Brain pericyte (primary cell): ENCODE data around the gene ZNF679.
A peak's percentile ranks its signal among the peaks of the same experiment; 100 is the strongest.
"Not testable (repeated sequence)": the region's sequence is repeated elsewhere in the genome, so short reads cannot be mapped to it uniquely, and the experiment has no call there.

Source experiments
- DNase-seq: peaks from one replicate; pipeline ENCODE4 v3.0.0-alpha.2; 2012; ENCODE audit warnings: low read depth, low spot score

ZNF679 gene

GRCh38 chr7:64228174-64228573 is at the start of gene ZNF679:
TSS of gene ZNF679 (plus strand) at chr7:64228474. CDS start at chr7:64249118, 20,644 bp downstream.
- DNase-seq: not testable (repeated sequence)

GRCh38 chr7:64180989-64181388 is 47.3 kb upstream of the ZNF679 start:
- DNase-seq: no peak

DNA sequence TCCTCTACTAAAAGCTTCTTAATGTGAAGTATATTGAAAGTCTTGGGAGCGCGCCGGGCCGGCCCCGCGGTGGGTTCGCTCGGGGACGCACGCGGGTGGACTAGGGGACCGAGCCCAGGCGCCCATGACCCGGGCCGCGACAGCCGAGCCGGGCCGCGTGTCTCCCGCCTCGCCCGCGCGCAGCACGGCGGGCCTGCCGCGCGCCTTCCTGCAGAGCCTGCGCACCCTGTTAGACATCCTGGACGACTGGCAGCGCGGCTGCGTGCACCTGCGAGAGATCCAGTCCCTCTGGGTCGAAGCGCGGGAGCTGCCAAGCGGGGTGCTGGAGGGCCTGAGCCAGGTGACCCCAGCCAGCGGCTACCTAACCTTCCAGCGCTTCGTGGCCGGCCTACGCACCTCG is 46.7 kb upstream of the ZNF679 start:
- DNase-seq: no peak

DNA sequence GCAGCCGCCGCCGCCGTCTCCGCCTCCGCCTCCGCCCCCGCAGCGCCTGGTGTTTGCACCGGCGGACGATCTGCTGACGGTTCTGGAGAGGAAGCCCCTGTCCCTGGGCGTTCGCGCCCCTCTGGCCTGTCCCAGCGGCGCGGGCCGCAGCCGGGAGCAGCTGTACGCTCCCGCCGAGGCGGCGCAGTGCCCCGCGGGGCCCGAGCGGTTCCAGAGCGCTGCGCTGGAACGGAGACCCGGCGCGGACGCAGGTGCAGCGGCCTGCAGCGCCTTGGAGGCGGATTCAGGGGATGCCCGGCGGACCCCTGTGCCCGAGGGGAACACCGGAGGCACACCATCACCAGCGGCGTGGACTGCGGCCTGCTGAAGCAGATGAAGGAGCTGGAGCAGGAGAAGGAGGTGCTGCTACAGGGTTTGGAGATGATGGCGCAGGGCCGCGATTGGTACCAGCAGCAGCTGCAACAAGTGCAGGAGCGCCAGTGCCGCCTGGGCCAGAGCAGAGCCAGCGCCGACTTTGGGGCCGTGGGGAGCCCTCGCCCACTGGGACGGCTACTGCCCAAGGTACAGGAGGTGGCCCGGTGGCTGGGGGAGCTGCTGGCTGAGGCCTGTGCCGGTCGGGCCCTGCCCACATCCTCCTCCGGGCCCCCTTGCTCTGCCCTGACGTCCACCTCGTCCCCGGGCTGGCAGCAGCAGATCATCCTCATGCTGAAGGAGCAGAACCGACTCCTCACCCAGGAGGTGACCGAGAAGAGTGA is 46.1 kb upstream of the ZNF679 start:
- no peak for DNase-seq

- DNase-seq: no peak
Measured at GRCh38 chr7:64183126-64183742, 45.0 kb upstream of the ZNF679 start.

DNA sequence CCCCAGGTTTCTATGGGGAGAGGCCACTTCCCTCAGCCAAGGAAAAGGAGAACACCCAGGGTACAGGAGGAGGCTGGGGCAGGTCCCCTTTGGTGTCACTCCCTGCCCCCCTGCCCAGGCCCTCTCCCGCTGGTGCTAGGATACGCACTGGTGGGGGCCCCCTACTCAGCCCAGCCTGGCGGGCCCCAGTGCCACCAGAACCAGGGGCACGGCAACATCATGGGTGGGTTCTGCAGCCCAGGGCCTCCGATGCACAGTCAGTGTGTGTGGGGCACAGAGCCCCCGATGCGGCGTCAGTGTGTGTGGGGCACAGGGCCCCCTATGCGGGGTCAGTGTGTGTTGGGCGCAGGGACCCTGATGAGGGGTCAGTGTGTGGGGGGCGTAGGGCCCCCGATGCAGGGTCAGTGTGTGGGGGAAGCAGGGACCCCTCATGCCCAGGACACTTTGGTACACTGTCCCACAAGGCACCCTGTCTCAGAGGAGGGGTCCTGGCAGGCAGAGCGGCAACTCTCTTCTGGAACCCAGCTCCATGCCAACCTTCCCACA is 44.4 kb upstream of the ZNF679 start:
- DNase-seq: no peak

GRCh38 chr7:64184376-64184775 is 43.9 kb upstream of the ZNF679 start:
- DNase-seq: no peak

- DNase-seq: no peak
Measured at GRCh38 chr7:64187408-64187807, 40.9 kb upstream of the ZNF679 start.

DNA sequence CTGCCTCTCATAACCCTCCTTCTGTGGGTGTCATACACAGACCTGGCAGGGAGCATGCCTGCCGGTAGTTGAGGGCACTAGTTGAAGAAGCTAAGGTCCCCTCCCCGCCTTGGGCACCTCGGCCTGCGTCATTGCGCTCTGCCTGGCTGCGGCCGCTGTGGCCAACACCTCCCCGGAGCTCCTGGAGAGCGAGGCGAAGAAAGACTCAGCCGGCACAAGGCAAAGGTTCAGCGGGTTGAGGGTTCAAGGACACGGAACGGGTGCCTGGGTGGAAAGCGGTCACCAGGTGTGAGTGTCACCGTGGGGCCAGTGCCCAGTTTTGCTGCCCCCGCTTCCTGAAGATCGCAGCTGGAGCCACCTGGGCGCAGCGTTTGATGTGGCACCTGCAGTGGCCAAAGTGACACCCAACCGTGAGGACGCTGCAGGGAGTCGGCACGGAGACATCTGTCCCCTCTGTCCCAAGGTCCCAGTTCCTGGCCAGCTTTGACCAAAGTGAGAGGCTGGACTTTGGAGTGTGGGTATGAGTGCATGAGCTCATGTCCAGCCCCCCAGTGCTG is 36.0 kb upstream of the ZNF679 start:
- no peak for DNase-seq

- DNase-seq: no peak
Measured at GRCh38 chr7:64192775-64193174, 35.5 kb upstream of the ZNF679 start.

DNA sequence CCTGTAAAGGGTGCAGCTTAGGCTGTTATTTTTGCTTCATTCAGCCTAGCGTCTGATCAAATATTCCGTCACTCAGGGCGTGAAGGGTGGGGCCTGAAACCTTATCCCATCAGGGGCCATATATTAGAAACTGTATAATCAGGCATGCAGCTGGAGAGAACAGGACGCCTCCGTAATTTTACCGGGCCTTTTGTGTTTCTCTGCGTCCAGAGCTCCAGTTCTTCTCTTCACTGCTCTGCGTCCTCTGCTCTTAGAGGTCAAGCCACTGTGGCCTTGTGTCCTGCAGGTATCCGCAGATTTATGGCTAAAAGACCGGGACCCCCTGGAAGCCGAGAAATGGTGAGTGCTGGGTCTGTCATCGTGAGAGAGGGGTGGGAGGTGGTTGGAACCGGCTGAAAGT is 21.4 kb upstream of the ZNF679 start, which contains the start of gene ZNF735:
ZNF735 (plus strand) TSS at position 301 of the 400 bp plus-strand sequence; CDS start at position 301, 0 bp downstream.
- DNase-seq: no peak

DNA sequence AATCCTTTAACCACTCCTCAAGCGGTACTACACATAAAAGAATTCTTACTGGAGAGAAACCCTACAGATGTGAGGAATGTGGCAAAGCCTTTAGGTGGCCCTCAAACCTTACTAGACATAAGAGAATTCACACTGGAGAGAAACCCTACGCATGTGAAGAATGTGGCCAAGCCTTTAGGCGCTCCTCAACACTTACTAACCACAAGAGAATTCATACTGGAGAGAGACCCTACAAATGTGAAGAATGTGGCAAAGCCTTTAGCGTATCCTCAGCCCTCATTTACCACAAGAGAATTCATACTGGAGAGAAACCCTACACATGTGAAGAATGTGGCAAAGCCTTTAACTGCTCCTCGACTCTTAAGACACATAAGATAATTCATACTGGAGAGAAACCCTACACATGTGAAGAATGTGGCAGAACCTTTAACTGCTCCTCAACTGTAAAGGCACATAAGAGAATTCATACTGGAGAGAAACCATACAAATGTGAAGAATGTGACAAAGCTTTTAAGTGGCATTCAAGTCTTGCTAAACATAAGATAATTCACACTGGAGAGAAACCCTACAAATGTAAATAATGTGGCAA is 8.5 kb upstream of the ZNF679 start:
- DNase-seq: not testable (repeated sequence)

DNA sequence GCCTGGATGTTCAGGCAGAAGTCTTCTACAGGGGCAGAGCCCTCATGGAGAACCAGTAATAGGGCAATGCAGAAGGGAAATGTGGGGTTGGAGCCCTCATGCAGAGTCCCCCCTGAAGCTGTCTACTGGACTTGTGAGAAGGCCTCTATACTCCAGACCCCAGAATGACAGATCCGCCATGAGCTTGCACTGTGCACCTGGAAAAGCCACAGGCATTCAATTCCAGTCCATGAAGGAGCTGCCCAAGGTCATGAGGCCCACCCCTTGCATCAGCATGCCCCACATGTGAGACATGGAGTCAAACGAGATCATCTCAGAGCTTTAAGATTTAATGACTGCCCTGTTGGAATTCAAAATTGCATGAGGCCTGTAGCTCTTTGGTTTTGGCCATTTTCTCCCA is 4.9 kb upstream of the ZNF679 start:
- no peak for DNase-seq

DNA sequence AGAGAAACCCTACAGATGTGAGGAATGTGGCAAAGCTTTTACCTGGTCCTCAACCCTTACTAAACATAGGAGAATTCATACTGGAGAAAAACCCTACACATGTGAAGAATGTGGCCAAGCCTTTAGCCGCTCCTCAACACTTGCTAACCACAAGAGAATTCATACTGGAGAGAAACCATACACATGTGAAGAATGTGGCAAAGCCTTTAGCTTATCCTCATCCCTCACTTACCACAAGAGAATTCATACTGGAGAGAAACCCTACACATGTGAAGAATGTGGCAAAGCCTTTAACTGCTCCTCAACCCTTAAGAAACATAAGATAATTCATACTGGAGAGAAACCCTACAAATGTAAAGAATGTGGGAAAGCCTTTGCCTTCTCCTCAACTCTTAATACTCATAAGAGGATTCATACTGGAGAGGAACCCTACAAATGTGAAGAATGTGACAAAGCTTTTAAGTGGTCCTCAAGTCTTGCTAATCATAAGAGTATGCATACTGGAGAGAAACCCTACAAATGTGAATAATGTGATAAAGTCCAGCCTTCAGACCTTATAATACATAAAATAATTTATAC is 38.2 kb downstream of the ZNF679 start:
- no peak for DNase-seq

- no peak for DNase-seq
Measured at GRCh38 chr7:64277630-64278029, 49.4 kb downstream of the ZNF679 start.

- no peak for DNase-seq
Measured at GRCh38 chr7:64294701-64295420, 66.6 kb downstream of the ZNF679 start.

DNA sequence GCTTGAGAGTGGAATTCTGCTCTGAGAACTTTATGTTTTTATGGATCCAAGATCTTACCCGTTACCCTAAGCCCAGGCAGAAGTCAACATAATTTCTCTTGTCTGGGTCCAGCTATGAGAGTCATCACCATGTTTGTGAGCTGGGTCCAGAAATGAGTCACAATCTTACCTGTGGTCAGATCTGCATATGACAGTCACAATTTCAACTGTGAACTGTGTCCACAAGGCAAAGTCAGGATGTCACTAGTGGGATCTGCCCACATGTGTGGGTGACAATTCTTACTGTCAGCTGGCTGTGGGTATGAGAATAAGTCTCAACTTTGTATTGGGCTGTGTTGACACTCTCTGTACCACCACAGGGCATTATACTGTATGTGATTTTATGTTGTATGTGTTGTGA is 69.1 kb downstream of the ZNF679 start:
- DNase-seq: not testable (repeated sequence)

DNA sequence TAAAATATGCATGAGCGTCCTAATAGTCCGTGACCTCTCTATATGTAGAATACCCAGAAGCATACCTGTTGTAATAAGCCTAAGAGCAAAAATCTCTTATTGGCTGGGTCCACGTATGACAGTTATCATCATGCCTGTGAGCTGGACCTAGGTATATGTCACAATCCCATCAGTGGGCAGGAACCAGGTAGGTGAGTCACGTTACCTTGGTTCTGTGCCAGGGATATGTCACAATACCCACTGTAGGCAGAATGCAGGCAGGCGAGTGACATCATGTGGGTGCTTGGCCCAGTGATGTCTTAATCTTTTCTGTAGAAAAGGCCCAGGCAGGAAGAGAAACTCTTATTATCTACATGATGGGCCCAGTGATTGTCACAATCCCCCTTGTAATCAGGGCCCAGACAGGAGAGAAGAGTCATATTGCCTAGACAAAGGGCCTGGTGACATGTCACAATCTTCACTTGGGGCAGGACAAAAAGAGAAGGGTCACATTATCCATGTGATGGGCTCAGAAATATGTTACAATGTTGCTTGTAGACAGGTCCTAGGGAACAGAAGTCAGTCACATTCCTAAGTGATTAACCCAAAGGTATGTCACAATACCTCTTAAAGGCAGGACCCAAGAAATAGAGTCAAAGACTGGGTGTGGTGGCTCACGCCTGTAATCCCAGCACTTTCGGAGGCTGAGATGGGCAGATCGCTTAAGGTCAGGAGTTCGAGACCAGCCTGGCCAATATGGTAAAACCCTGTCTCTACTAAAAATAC is 72.5 kb downstream of the ZNF679 start:
- no peak for DNase-seq

DNA sequence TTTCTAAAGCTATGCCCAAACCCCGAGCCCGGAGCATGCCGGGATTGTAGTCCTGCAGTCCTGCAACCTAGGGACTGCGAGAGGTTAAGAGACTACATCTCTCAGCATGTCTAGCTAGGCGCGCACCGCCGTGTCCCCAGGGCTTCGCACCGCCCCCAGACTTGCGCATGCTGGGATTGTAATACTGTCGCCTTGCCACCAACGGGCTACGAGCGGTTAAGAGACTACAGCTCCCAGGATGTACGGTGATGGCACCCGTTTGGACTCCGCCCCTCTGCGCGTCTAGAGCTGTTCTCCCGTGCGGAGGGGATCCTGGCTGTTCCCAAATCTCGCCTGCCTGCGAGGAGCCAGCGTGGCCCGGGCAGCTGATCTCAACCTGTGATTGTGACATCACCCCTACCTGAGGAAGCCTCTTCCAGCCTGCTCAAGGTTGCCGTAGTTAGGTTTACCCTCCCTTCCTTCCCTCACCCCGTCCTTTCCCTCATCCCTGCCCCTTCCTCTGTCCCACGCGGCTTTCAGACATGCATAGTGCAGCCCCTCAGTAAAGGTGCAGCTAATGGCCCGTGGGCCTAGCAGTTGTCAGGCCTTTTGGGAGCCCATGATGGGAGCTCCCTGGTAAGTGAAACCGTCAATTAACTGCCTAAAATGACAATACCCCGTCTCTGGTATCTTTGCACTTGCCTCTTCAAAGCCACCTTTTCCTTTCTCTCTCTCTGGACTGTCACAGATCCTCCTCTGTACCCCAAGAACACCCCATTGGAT is 79.2 kb downstream of the ZNF679 start:
- DNase-seq: peak; percentile 54

DNA sequence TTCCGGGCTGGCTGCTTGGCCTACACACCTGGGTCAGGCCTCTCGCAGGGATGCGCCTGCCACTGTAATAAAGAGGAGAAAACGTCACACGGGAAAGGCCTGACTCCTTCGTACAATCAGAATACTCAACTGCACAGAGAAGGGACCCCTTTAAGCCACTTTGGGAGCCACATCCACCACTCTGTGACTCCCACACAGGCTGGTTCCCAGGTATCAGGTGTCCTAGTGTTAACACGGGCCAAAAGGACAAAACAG is 79.7 kb downstream of the ZNF679 start:
- no peak for DNase-seq
